Kidney (tissue), 14 donors: ENCODE measurements around the gene MT3. TPM values are rescaled to one million over a fixed set of nuclear protein-coding genes. Genes with fewer than 3 reads are reported as not detected.
"Not testable (repeated sequence)": the region's sequence is repeated elsewhere in the genome, so short reads cannot be mapped to it uniquely, and the experiment has no call there.

ENCODE experiments used
- DNase-seq, 5 donors: peaks; one replicate each; pipeline ENCODE4 v3.0.0-alpha.2; 2013 to 2020
- FAIRE-seq: peaks from 2 replicates; lab custom pipeline; 2012; peaks lifted over from hg19 to GRCh38; lab: Jason Lieb, UNC
- H3K27ac ChIP-seq, 2 donors: one replicate each; pipeline ENCODE4 v1.7.0; 2013; ENCODE audit warnings: low read depth in 2 of 2, low read length in 2 of 2, inconsistent platforms in 1 of 2
- H3K27me3 ChIP-seq: one replicate; pipeline ENCODE4 v1.7.1; 2013; ENCODE audit warnings: low read length, inconsistent platforms; ENCODE audit not compliant: control insufficient read depth, insufficient read depth
- H3K36me3 ChIP-seq, 3 donors: one replicate each; pipeline versions ENCODE4 v1.7.0 to v1.7.1; 2013; ENCODE audit warnings: low read length in 3 of 3, control low read depth in 1 of 3, inconsistent platforms in 1 of 3; ENCODE audit not compliant: insufficient read depth in 3 of 3, control insufficient read depth in 2 of 3
- H3K4me1 ChIP-seq, 3 donors: one replicate each; pipeline versions ENCODE4 v1.7.0 to v1.7.1; 2013; ENCODE audit warnings: low read length in 3 of 3, inconsistent platforms in 1 of 3, low read depth in 1 of 3; ENCODE audit not compliant: control insufficient read depth in 2 of 3, insufficient read depth in 2 of 3
- H3K4me3 ChIP-seq, 3 donors: one replicate each; pipeline versions ENCODE4 v1.7.0 to v1.8.1; 2013; ENCODE audit warnings: low read length in 3 of 3, control low read depth in 1 of 3, inconsistent platforms in 1 of 3
- H3K9ac ChIP-seq, 3 donors: one replicate each; pipeline versions ENCODE4 v1.7.0 to v1.7.1; 2013; ENCODE audit warnings: low read length in 3 of 3, control low read depth in 1 of 3, inconsistent platforms in 1 of 3
- H3K9me3 ChIP-seq, 3 donors: one replicate each; pipeline versions ENCODE4 v1.7.0 to v1.7.1; 2013; ENCODE audit warnings: low read length in 3 of 3, control low read depth in 1 of 3, inconsistent platforms in 1 of 3; ENCODE audit not compliant: control insufficient read depth in 2 of 3, insufficient read depth in 1 of 3
- intact Hi-C: fragments of 100-400 bp; cut with DNase I; formaldehyde crosslinking; loops from one replicate; pipeline ENCODE4 v1.11.1; 2022
- polyA plus RNA-seq: library from polyadenylated mRNA; stranded (reverse); fragments of 350-450 nt; fragmentation: Illumina TruSeq; extraction: RNeasy Lipid Tissue Mini Kit (QIAGEN cat#74804); gene quantifications from one replicate; pipeline ENCODE4 v1.2.3, GENCODE V29; 2014; ENCODE audit warnings: low read depth, low replicate concordance; ENCODE audit not compliant: insufficient read depth
- total RNA-seq: library from RNA; stranded (reverse); fragmentation: NEBNext Ultra II Directional; extraction: Animal tissue kit (Norgen Biotek cat#: 25700); gene quantifications from one replicate; pipeline ENCODE4 v1.2.1, GENCODE V29; 2021
- TF ChIP-seq, protein P1 (sequence below): IDR thresholded peaks from 3 replicates; pipeline ENCODE4 v1.5.1; 2012; ENCODE audit warnings: mild to moderate bottlenecking, moderate library complexity, borderline replicate concordance; ENCODE audit not compliant: insufficient read depth; ENCODE audit errors: extremely low read depth
- donor health status: control.
- donor health status: control.
- donor health status: control.
- donor health status: control.
- donor health status: control.
- donor health status: DM: yes; HTN: yes; CAD: no.
- donor health status: Normal renal cell carcinoma (clear cell type).

MT3 gene
- total and polyA plus RNA-seq, 2 donors from 2014 or later, result 25.5 TPM; not detected in 1

DNA sequence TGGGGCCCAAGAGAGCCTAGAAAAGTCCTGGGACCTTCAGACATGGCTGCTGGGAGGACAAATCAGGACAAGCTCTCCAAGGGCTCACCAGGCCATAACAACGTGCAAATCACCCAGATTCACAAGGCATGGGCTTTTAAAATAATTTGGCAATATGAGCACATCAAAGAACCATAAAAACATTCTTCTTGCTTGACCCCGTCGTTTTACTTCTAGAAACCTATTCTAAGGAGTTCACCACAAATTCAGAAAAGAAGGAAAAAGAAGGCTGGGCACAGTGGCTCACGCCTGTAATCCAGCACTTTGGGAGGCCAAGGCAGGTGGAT lies 12.1 kb upstream of the MT3 start:
- H3K4me3 ChIP-seq, result no peak overlapping the region
- H3K4me1 ChIP-seq, result peaks cover 0 to 2% (median 0%) of the 10 kb centered on the region in 3 donors
- intact Hi-C loops, result no loop called here
- DNase-seq (no peak), FAIRE-seq (no peak)
- no peaks in the 10 kb centered on the region for H3K9me3 ChIP-seq
- no peaks in the 10 kb centered on the region for H3K27me3 ChIP-seq
- H3K36me3 ChIP-seq, result no peaks in the 10 kb centered on the region
- TF ChIP-seq, protein P1, sequence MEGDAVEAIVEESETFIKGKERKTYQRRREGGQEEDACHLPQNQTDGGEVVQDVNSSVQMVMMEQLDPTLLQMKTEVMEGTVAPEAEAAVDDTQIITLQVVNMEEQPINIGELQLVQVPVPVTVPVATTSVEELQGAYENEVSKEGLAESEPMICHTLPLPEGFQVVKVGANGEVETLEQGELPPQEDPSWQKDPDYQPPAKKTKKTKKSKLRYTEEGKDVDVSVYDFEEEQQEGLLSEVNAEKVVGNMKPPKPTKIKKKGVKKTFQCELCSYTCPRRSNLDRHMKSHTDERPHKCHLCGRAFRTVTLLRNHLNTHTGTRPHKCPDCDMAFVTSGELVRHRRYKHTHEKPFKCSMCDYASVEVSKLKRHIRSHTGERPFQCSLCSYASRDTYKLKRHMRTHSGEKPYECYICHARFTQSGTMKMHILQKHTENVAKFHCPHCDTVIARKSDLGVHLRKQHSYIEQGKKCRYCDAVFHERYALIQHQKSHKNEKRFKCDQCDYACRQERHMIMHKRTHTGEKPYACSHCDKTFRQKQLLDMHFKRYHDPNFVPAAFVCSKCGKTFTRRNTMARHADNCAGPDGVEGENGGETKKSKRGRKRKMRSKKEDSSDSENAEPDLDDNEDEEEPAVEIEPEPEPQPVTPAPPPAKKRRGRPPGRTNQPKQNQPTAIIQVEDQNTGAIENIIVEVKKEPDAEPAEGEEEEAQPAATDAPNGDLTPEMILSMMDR, result no peak
- H3K9ac ChIP-seq, result no peak overlapping the region
- no peak overlapping the region for H3K27ac ChIP-seq

DNA sequence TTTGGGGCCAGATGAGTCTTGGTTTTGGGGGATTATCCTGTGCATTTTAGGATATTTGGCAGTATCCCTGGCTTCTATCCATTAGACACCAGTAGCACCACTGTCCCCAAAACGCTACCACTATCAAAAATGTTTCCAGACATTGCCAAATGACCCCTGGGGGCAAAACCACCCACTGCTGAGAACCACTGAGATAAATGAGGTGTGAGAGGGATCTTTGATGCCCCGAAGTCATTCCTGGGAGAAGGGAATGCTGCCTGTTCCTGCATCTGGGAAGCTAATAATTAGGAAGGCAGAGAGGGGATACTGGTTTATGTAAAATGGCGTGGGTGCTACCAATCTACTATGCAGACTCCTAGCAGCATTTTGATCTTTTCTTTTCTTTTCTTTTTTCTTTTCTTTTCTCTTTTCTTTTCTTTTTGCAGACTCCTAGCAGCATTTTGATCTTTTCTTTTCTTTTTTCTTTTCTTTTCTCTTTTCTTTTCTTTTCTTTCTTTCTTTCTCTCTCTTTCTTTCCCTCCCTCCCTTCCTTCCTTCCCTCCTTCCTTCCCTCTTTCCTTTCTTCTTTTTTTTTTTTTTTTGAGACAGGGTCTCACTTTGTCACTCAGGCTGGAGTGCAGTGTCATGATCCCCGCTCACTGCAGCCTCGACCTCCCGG lies 8.8 kb upstream of the MT3 start:
- intact Hi-C loops, result no loop called here
- TF ChIP-seq, protein P1, result no peak
- Histone ChIP-seq H3K27ac (no peak overlapping the region), H3K9me3 (no peaks in the 10 kb centered on the region), H3K4me3 (no peak overlapping the region), H3K4me1 (peaks cover 0 to 2% (median 0%) of the 10 kb centered on the region in 3 donors), H3K36me3 (no peaks in the 10 kb centered on the region), H3K9ac (no peak overlapping the region), H3K27me3 (no peaks in the 10 kb centered on the region)
- peak in 1 of 5 donors; percentile 3 for DNase-seq
- FAIRE-seq, result no peak

DNA sequence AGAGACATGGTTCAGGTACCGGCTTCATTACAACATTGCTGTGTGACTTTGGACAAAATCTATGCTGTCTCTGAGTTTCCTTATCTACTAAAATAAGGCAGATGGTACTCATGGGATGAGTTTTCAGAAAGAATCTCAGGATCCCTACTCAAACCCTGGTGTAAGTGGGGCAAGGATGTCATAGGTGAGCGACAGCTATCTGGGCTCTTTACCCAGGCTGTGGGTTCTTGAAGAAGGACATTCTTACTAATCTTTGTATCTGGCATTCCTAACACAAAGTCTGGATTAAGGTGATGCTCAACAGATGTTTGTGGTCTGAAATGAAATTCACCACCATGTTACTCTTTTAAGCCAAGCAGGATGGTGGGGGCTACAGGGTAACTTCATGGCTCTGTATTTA lies 6.4 kb upstream of the MT3 start:
- H3K9me3 ChIP-seq, FAIRE-seq, DNase-seq, intact Hi-C loops, H3K27me3 ChIP-seq, H3K4me3 ChIP-seq, H3K27ac ChIP-seq, H3K9ac ChIP-seq, H3K4me1 ChIP-seq, H3K36me3 ChIP-seq: not testable (repeated sequence)

DNA sequence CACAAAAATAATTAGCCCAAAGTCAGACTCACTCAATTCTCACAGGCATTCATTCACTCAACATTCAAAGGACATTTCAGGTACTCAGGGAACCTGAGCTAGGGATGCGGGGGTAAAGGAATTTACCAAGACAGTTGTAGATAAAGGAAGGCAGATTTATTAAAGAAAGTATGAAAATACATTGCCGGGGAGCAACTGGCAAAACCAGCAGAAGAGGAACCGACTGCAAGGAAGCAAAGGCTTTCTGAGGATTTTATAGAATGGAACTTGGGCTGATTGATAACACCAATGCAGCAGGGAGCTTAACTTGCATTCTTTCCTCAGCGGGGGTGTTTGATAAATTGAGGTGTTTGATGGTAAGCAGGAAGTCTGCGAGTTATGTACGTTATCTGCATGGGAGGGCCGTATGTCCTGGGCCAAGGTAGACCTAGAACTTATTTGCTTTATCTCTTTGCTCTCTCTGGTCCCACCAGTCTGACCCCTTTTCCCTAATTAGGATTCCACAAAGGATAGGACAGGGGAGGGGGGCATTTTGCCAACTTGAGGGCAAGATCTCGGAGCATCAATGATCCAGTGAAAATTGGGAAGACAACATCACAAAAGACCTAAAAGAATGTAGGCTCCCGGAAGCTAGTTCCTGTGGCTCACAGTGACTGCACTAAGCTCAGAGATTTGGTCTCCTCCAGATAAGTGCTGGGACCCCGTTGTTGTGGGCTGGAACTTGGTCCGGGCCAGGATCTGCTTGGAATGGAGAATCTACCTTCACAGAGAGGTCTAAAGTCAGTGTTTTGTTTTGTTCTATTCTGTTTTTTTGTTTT lies 5.8 kb upstream of the MT3 start:
- TF ChIP-seq, protein P1, result no peak
- Histone ChIP-seq H3K4me1 (no peaks in the 10 kb centered on the region), H3K27ac (no peak overlapping the region), H3K9me3 (no peaks in the 10 kb centered on the region), H3K27me3 (no peaks in the 10 kb centered on the region), H3K9ac (no peak overlapping the region), H3K4me3 (no peak overlapping the region), H3K36me3 (no peaks in the 10 kb centered on the region)
- DNase-seq (no peak), FAIRE-seq (no peak)
- intact Hi-C loops, result no loop called here
